Neural crest cell (in vitro differentiated cells): ENCODE measurements around the gene EEF1A2. TPM values are rescaled to one million over a fixed set of nuclear protein-coding genes. Genes with fewer than 3 reads are reported as not detected.
A peak's percentile ranks its signal among the peaks of the same experiment; 100 is the strongest.

Experiments used
- DNase-seq: peaks from one replicate; pipeline ENCODE4 v3.0.0; 2021; ENCODE audit warnings: low read depth, mixed read lengths, low spot score
- H3K27ac Mint-ChIP-seq: one replicate; pipeline ENCODE4 v1.8.0; 2021; ENCODE audit warnings: mild to moderate bottlenecking, mixed read lengths; ENCODE audit not compliant: unreplicated experiment
- H3K27me3 Mint-ChIP-seq: 2 replicates; pipeline ENCODE4 v1.8.0; 2021; ENCODE audit warnings: low read depth, mild to moderate bottlenecking, mixed read lengths
- H3K36me3 Mint-ChIP-seq: 2 replicates; pipeline ENCODE4 v1.8.0; 2021; ENCODE audit warnings: low read depth, mild to moderate bottlenecking, mixed read lengths
- H3K4me1 Mint-ChIP-seq: 2 replicates; pipeline ENCODE4 v1.8.0; 2021; ENCODE audit warnings: mixed read lengths
- H3K4me3 Mint-ChIP-seq: one replicate; pipeline ENCODE4 v1.8.0; 2021; ENCODE audit warnings: mild to moderate bottlenecking, mixed read lengths
- H3K9me3 Mint-ChIP-seq: 2 replicates; pipeline ENCODE4 v1.8.0; 2021; ENCODE audit warnings: mixed read lengths
- CTCF ChIP-seq: fragments of 200-600 bp; sonication (generic); conservative IDR thresholded peaks from 2 replicates; pipeline ENCODE4 v1.5.0; 2021; ENCODE audit warnings: antibody characterized with exemption, mild to moderate bottlenecking
- total RNA-seq: library from RNA; stranded (reverse); gene quantifications from 2 replicates; pipeline ENCODE4 v1.2.1, GENCODE V29; 2021

Gene EEF1A2
- total RNA-seq, 1 donor from 2014 or later = 4.6 TPM

GRCh38 chr20:63521602-63522001, 22.7 kb upstream of the EEF1A2 start:
- H3K9me3 Mint-ChIP-seq = no peaks in the 10 kb centered on the region
- peaks cover 5% of the 10 kb centered on the region for H3K36me3 Mint-ChIP-seq
- peaks cover 13% of the 10 kb centered on the region for H3K27me3 Mint-ChIP-seq
- DNase-seq = no peak
- peaks cover 18% of the 10 kb centered on the region for H3K4me1 Mint-ChIP-seq
- H3K4me3 Mint-ChIP-seq = peak overlapping the region; percentile 90
- TF ChIP-seq CTCF = peak; percentile 4
- peak overlapping the region; percentile 98 for H3K27ac Mint-ChIP-seq

GRCh38 chr20:63520934-63521601, 22.2 kb upstream of the EEF1A2 start:
- H3K9me3 Mint-ChIP-seq = no peaks in the 10 kb centered on the region
- TF ChIP-seq CTCF = peak; percentile 20
- H3K4me3 Mint-ChIP-seq = peak overlapping the region; percentile 90
- H3K27me3 Mint-ChIP-seq = peaks cover 13% of the 10 kb centered on the region
- peak; percentile 57 for DNase-seq
- H3K36me3 Mint-ChIP-seq = peaks cover 5% of the 10 kb centered on the region
- peaks cover 18% of the 10 kb centered on the region for H3K4me1 Mint-ChIP-seq
- H3K27ac Mint-ChIP-seq = peak overlapping the region; percentile 98

- no peak for TF ChIP-seq CTCF
- DNase-seq = peak; percentile 74
- Mint-ChIP-seq H3K9me3 (no peaks in the 10 kb centered on the region), H3K4me3 (peak within 1 kb of the TSS; percentile 90), H3K27ac (peak within 1 kb of the TSS; percentile 98), H3K4me1 (peaks cover 18% of the 10 kb centered on the region), H3K36me3 (peaks cover 5% of the 10 kb centered on the region), H3K27me3 (peaks cover 16% of the 10 kb centered on the region)
Measured at GRCh38 chr20:63520504-63520933, 21.6 kb upstream of the EEF1A2 start, which contains the start of gene PPDPF. PPDPF (plus strand) TSS chr20:63520765; CDS start chr20:63521309, 544 bp downstream.

- H3K9me3 Mint-ChIP-seq = no peaks in the 10 kb centered on the region
- peak; percentile 49 for TF ChIP-seq CTCF
- peak; percentile 53 for DNase-seq
- peaks cover 15% of the 10 kb centered on the region for H3K4me1 Mint-ChIP-seq
- peaks cover 22% of the 10 kb centered on the region for H3K27me3 Mint-ChIP-seq
- peak overlapping the region; percentile 50 for H3K27ac Mint-ChIP-seq
- peaks cover 5% of the 10 kb centered on the region for H3K36me3 Mint-ChIP-seq
- peak overlapping the region; percentile 81 for H3K4me3 Mint-ChIP-seq
Measured at GRCh38 chr20:63519668-63520503, 21.0 kb upstream of the EEF1A2 start.

- peak; percentile 12 for TF ChIP-seq CTCF
- peaks cover 5% of the 10 kb centered on the region for H3K36me3 Mint-ChIP-seq
- no peak for DNase-seq
- H3K27ac Mint-ChIP-seq = peak overlapping the region; percentile 50
- H3K9me3 Mint-ChIP-seq = no peaks in the 10 kb centered on the region
- H3K27me3 Mint-ChIP-seq = peaks cover 26% of the 10 kb centered on the region
- H3K4me1 Mint-ChIP-seq = peaks cover 8% of the 10 kb centered on the region
- H3K4me3 Mint-ChIP-seq = peak overlapping the region; percentile 83
Measured at GRCh38 chr20:63518946-63519667, 20.2 kb upstream of the EEF1A2 start.
